HL-60 (cell line): ENCODE results near the gene PICALM.

Experiments
- CTCF ChIP-seq: IDR thresholded peaks from one replicate; pipeline ENCODE4 v1.5.1; 2011; ENCODE audit warnings: low read length, control low read depth, inconsistent platforms; ENCODE audit not compliant: insufficient read depth
- GABPA ChIP-seq: IDR thresholded peaks from 2 replicates; pipeline ENCODE4 v1.6.1; 2012; ENCODE audit warnings: low read depth
- POLR2AphosphoS5 ChIP-seq: IDR thresholded peaks from 2 replicates; pipeline ENCODE4 v1.6.1; 2012; ENCODE audit warnings: low read depth
- REST ChIP-seq: IDR thresholded peaks from 2 replicates; pipeline ENCODE4 v1.6.1; 2012; ENCODE audit warnings: low read depth; ENCODE audit not compliant: insufficient replicate concordance

- TF ChIP-seq REST (no peak), CTCF (no peak), POLR2AphosphoS5 (no peak), GABPA (no peak)
These were observed 101.4 kb downstream of the PICALM start for GRCh38 chr11:85967457-85967856.
